ENCODE results near the gene PVRIG.
"Not testable (repeated sequence)": the region's sequence is repeated elsewhere in the genome, so short reads cannot be mapped to it uniquely, and the experiment has no call there.

PVRIG gene

DNA sequence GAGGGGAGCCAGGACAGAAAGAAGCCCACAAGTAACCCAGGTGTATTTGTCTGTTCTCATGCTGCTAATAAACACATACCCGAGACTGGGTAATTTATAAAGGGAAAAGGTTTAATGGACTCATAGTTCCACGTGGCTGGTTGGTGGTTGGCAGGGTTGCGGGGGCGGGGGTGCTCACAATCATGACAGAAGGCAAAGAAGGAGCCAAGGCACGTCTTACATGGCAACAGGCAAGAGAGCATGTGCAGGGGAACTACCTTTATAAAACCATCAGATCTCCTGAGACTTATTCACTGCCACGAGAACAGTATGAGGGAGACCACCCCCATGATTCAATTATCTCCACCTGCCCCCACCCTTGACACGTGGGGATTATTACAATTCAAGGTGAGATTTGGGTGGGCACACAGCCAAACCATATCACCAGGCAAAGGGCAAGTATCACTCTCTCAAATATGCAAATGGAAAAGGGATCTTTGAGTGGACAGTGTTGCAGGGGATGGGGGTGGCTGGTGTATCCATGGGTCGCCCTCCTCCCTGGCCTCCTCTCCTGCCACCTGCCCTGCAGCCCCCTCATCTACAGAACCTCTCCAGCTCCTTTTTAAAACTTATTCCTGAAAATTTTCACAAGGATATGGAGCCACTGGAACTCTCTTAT, 15.0 kb downstream of the PVRIG start:
- DNase-seq (ENCODE audit: low spot score) = not testable (repeated sequence)

DNA sequence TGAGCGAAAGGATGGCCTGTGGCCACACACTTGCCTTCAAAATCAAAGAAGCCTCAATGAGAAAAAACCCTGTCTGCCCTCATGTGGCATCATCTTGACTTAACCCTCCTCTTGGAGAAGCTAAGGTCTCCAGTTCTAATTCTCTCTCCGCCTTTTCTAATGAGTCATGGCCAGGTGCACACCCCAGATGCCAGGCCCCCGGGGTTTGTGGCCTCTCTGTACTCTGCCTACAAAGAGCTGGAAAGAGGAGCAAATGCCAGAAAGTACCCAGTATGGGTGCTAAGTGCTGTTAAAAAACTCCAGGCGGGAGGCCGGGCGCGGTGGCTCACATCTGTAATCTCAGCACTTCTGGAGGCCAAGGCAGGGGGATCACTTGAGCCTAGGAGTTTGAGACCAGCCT, 20.2 kb downstream of the PVRIG start:
- DNase-seq (ENCODE audit: low spot score) = not testable (repeated sequence)

DNA sequence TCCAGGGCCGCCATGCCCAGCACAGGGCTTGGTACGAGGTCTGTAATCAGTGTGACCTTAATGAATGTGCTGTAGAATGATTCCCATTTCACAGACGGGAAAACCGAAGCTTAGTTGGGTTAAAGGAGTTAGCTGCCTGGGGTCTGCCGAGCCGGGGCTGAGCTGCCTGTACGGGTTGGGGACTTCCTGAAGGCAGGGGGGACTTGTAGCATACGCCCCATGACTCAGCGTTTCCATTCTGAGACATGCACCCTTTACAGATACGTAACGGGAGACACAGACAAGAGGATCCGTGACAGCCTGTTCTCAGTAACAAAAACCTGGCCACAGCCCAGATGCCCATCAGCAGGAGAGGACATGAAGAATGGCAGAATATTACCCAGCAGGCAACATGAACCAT, 23.6 kb downstream of the PVRIG start:
- DNase-seq (ENCODE audit: low spot score) = peak; percentile 57

DNA sequence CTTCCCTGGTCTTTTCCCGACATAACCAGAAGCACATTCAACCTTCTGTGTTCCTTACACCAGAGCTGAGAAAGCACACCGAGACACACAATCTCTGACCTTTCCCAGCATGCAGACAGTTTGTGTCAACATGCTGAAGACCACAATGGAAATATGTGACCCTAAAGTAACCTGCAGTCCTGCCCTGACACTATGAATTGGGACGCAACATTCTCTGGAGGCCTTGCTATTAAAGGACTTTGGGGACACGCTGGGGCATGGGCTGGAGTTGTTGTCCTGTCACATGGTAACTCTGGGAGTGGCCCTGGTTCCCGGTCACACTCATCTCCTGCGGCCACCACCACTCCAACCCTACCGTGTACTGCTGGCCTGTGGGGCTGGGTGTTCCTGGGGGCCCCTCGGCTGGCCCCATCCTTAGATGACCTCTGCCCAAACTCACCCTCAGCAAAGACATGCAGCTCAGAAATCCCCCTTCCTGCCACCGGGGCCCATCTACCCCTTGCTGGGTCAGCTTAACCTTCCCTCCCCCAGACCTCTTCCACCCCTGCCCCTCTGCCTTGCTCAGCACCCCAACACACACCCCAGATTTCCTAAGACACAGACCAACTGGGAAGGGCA, 25.3 kb downstream of the PVRIG start:
- DNase-seq (ENCODE audit: low spot score) = not testable (repeated sequence)

DNA sequence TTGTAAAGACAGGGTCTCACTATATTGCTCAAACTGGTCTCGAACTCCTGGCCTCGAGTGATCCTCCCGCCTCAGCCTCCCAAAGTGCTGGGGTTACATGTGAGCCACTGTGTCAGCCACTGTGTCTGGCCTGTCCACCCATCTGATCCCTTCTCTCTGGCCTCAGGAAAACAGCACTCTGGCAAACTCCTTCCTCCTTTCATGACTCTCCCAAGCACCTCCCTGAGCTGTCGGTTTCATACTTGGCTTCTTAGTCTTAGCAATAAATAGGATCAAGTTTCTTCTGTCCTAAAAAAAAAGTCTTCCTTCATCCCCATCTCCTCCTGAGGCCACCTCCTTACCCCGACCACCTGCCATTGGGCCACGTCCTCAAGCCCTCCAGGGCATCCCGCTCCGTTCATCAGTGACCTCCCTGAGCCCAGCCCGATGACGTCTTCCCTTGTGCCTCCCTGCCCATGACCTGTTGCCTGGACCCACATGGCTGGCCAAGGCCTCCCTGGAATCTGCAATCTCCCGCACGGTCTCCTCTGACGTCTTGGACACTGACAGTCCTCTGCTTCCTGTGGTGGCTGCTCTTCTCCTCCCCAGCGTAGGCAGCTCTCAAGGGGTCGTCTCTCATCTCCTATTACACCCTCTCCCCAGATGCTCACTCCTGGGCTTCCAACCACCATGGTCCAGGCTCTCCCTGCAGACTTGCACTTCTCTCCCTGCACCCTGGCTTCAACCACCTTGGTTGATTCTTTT, 26.5 kb downstream of the PVRIG start:
- not testable (repeated sequence) for DNase-seq (ENCODE audit: low spot score)

DNA sequence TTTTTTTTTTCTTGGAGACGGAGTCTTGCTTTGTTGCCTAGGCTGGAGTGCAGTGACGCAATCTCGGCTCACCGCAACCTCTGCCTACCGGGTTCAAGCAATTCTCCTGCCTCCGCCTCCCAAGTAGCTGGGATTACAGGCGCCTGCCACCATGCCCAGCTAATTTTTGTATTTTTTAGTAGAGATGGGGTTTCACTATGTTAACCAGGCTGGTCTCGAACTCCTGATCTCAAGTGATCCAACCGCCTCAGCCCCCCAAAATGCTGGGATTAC, 27.1 kb downstream of the PVRIG start:
- DNase-seq (ENCODE audit: low spot score) = not testable (repeated sequence)

DNA sequence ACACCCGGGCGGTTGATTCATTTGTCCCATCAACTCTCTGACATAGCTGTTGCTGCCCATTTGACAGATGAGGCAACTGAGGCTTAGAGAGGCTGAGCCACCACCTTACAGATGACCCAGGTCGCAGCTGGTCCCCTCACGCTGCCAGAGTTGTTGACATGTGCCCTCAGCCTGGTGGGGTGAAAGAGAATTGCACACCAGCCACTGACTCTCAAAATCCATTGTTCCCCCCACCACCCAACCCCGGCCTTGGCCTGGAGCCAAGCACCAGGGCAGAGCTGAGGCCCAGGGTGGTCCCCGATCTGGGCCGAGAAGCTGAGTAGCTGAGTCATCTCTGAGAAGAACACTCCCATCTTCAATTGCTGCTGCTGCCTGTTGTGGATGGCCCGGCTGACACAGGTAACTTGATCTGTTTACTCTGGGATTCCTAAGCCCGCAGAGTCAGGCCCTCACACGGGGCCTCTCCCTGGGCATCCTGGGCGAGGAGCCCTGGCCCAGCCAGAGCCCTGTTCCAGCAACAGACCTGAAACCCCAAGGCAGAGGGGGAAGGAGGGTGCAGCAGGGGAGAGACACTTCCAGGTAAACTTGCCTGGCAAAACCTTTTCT, 27.5 kb downstream of the PVRIG start:
- no peak for DNase-seq (ENCODE audit: low spot score)

DNA sequence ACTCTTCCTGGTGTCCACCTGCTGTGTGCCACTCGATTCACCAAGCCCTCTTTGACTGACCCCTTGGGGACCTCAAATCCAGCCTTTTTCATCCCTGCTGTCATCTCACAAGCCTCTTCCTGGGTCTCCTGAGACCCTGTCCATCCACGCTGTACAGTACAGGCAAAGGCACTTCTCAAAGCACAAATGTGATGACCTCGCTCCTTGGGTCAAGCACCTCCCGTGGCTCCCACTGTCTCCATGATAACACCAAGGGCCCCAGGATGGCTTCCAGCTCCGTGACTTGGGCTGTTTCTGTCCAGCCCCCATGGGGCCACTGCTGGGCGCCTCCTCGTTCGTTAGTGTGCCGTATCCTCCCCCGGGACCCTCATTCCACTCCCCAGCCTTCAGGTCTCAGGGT, 28.7 kb downstream of the PVRIG start:
- DNase-seq (ENCODE audit: low spot score) = no peak

DNA sequence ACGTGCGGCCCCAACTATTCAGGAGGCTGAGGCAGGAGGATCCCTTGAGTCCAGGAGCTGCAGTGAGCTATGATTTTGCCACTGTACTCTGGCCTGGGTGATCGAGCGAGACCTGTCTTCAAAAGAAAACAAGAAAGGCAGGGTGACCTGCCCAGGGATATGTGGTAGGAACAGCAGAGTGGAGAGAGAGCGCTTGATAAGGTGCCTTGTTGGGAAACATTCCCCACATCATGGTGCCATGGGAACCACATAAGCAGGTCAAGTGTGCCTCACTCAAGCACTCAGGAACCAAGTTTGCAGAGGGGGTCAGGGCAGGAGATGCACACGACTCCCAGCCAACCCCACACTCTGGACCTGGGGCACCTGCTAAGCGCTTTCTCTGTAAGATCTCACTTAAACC, 37.3 kb downstream of the PVRIG start:
- DNase-seq (ENCODE audit: low spot score) = no peak

DNA sequence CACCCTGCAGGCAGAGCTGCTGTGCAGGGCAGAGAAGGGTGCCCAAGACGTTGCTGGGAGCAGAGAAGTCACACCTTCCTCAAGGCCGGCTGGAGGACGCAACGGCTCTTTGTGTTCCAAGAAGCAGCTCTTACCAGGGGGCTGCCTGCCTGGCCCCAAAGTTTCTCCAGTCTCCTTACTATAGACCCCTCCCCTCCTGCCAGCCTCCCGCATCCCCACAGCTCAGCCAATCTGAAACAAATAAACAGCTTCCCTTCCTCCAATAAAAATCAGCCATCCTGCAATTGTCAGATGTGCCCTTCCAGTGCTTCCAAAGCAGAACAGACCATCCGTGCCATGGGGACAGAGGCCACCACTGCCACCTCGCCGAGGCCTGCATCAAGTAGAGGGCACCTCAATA, 40.2 kb downstream of the PVRIG start:
- DNase-seq (ENCODE audit: low spot score) = not testable (repeated sequence)

DNA sequence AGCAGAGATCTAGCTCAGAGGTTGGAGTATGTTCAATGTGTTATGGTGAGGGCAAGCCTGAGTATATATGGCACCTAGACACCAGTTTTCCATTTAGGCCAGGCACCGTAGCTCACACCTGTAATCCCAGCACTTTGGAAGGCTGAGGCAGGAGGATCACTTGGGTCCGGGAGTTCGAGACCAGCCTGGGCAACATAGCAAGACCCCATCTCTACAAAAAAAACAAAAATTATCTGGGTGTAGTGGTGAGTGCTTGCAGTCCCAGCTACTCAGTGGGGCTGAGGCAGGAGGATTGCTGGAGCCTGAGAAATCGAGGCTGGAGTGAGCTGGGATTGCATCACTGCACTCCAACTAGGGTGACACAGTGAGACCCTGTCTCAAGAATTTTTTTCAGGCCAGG, 43.1 kb downstream of the PVRIG start:
- DNase-seq (ENCODE audit: low spot score) = not testable (repeated sequence)

DNA sequence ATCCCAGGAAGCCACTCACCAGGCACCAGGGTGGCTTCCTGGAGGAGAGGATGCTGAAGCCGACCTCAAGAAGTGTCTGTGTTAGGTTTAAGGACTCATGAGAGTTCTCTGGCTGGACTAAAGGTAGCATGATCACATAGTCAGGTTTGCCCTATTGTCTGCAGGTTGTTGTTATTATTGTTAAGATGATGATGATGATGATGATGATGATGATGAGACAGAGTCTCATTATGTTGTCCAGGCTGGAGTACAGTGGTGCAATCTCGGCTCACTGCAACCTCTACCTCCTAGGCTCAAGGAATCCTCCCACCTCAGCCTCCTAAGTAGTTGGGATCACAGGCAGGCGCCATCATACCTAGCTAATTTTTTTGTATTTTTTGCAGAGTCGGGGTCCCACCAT, 44.5 kb downstream of the PVRIG start:
- DNase-seq (ENCODE audit: low spot score) = not testable (repeated sequence)

DNA sequence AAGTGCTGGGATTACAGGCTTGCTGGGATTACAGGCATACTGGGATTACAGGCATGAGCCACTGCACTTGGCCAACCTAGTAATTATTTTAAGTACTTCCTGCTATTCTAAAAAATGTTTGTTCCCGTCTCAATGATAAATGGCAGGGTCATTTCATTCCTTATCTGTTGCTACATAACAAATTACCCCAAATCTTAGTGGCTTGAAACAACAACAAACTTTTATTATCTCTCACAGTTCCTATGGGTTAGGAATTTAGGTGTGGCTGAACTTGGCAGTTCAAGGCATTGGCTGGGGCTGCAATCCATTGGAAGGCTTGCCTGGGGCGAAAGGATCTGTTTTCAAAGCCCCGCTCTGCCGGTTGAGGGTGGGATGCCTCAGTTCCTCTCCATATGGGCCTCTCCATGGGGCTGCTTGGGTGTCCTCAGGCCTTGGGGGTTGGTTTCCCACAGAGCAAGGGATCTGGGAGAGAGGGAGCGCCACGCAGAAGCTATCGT, 45.0 kb downstream of the PVRIG start:
- not testable (repeated sequence) for DNase-seq (ENCODE audit: low spot score)

DNA sequence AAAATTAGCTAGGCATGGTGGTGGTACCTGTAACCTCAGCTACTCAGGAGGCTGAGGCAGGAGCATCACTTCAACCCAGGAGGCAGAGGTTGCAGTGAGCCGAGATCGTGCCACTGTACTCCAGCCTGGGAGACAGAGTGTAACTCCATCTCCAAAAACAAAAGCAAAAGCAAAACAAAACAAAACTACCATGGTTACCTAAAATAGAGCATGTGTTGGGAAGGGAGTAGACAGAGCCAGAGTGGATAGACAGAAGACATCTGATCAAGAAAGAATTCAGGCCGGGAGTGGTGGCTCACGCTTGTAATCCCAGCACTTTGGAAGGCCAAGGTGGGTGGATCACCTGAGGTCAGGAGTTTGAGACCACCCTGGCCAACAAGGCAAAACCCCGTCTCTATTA, 46.1 kb downstream of the PVRIG start:
- not testable (repeated sequence) for DNase-seq (ENCODE audit: low spot score)

DNA sequence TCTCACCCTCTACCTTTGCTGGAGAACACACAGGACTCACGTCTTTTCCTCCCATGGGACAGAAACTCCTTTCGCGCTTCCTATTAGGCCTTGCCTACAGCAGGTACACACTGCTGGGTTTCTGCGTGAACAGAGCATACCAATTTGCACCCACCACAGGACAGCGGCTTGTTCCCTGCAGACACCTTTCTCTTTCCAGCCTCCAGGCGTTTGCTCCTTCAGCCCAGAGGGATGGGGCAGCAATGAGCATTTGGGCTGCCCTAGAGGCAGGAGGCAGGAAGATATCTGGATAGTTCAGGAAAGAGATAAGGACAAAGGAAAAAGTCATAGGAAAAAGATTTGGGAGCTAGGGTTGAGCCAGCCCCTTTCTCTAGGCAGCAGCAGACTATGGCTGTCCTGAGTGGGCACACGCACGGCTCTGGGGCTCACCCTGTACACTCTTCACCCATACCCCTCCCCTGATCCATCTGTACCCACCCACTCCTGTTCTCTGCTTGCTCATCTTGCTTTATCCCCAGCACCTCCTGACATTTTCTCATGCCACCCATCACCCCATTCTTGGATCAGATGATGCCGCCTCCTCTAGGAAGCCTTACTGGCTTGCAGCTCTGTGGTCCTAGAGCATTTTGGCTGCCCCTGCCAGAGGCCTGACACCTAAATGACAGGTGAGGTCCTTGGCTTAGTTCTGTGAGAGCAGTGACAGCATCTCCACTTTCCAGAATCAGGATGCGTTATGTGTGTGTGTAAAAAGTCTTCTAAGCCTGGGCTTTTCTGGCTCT, 47.0 kb downstream of the PVRIG start:
- DNase-seq (ENCODE audit: low spot score) = no peak

DNA sequence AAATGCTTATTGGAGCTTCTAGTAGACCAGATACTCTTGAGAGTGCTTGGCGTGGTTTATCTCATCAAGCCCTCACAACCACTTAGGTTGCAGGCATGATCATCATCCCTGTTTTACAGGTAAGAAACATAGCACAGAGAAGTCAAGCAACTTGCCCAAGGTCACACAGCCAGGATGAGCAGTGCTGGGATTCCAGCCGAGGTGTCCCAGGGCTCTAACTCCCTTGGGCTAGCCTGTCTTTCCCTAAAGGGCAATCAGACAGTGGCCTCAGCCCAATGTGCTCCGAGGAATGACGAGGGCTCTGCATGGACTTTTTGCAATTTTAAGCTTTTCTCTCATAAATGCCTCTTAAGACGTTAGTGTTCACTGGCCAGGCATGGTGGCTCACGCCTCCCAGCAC, 47.9 kb downstream of the PVRIG start:
- DNase-seq (ENCODE audit: low spot score) = no peak

DNA sequence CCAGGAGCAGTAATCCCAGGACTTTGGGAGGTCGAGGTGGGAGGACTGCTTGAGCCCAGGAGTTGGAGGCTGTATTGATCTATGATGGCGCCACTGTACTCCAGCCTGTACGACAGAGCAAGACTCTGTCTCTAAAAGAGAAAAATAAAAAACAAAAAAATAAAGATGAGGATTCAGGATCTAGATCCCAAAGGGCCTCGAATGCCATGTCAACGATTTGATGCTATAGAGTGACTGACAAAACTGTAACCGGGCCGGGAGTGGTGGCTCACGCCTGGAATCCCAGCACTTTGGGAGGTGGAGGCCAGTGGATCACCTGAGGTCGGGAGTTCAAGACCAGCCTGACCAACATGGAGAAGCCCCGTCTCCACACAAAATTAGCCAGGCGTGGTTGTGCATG, 49.1 kb downstream of the PVRIG start:
- not testable (repeated sequence) for DNase-seq (ENCODE audit: low spot score)

DNA sequence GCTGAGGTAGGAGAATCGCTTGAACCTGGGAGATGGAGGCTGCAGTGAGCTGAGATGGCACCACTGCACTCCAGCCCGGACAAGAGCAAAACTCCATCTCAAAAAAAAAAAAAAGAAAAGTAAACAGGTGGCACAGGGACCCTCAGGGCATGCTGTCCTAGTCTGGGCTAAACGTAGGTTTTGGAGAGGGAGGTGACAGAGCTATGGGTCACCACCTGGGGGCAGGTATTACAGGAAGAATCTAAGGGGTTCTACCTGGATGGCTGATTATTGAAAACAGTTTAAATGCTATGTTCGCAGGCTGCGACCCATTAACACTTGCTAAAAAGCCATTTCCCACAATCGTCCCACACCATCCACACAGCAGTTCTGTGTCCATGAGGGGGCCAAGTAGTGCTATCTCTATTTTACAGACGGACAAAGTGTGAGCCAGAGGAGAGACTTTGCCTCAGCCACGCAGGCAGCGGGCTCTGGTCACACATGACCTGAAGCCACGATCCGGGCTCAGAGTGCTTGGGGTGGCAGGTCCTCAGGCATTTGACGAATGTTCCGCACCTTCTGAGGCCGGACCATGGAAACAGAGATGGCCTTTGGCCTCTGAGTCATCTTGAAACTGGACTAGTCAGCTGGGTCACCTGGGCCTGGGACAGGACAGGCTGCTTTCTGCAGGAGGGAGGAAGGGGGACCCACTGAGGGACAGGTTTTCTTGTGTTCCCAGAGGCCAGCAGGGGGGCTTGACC, 49.7 kb downstream of the PVRIG start:
- DNase-seq (ENCODE audit: low spot score) = not testable (repeated sequence)

DNA sequence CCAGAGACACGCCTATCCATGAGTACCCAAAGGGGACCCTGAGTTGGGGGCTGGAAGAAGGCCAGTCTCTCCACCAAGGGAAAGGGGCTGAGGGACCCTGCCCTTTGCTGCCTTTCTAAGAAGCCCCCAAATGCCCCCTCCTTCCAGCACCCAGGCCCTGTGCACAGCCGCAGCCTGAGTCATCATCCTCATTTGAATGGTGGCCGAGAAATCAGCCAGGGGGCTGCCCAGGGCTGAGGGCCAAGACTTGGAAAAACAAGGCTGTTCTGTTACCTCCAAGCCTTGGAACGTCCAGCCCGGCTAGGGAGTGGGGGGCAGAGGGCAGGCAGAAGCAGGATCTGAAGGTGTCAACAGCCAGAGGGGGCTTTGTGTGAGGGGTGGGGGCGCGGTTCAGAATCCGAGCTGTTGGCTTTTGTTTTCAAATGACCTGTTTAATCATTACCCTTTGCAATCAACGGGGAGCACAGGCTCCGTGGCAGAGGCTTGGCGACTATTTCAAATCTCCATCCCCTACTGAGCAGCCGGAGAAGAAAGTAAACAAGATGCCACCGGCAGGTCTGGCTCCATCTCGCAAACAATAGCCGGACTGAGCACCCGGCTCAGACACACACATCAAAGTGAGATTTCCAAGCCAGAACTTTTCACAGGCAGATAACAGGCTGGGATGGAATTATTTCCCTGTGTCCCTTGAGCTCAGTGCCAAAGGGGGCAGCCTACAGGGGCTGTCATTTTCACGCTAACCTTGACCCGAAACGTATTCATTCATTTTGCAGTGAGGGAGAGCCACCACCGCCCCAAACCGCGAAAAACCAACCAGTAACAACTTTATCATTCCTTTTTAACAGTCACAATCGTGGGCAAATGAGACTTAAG, 50.5 kb downstream of the PVRIG start:
- not testable (repeated sequence) for DNase-seq (ENCODE audit: low spot score)
